AG04450 (cell line): Measurements from ENCODE around the gene CDH4. TPM values are rescaled to one million over a fixed set of nuclear protein-coding genes. Genes with fewer than 3 reads are reported as not detected.

Source experiments
- CTCF ChIA-PET: fragments of 300-600, 350-600 bp; formaldehyde crosslinking; extraction: SDS; loops from one replicate; lab custom pipeline; 2022; ENCODE audit warnings: antibody characterized with exemption, inconsistent platforms; lab: Charles Lee
- POLR2A ChIA-PET: fragments of 350-600 bp; formaldehyde crosslinking; extraction: SDS; loops from one replicate; lab custom pipeline; 2021; ENCODE audit warnings: antibody characterized with exemption, inconsistent platforms; lab: Yijun Ruan, JAX
- DNase-seq: peaks from one replicate; pipeline ENCODE4 v3.0.0-alpha.2; 2011; ENCODE audit warnings: low read depth, low spot score
- H3K27ac ChIP-seq: one replicate; pipeline ENCODE4 v1.5.1; 2012; ENCODE audit warnings: low read depth, low read length, control low read depth
- H3K27me3 ChIP-seq: one replicate; pipeline ENCODE4 v1.6.0; 2012; ENCODE audit warnings: low read length; ENCODE audit not compliant: control insufficient read depth, insufficient read depth
- H3K4me3 ChIP-seq: 2 replicates; pipeline ENCODE4 v1.5.1; 2011; ENCODE audit warnings: mild to moderate bottlenecking, low read depth, low read length, control low read depth
- H3K9me3 ChIP-seq: 2 replicates; pipeline ENCODE4 v1.5.1; 2012; ENCODE audit warnings: low read length; ENCODE audit not compliant: control insufficient read depth, insufficient read depth
- CTCF ChIP-seq: IDR thresholded peaks from 2 replicates; pipeline ENCODE4 v1.5.1; 2011; ENCODE audit warnings: low read depth, low read length, control low read depth, inconsistent platforms
- polyA plus RNA-seq: library from polyadenylated mRNA; depleted of rRNA; stranded (reverse); fragments of >200 nt; gene quantifications from 2 replicates; pipeline ENCODE4 v1.2.3, GENCODE V29; 2011

The CDH4 gene
- polyA plus RNA-seq, 1 experiment: 1.6 TPM

- H3K4me3 ChIP-seq: no peak overlapping the region
- CTCF ChIA-PET: no interaction called here
- TF ChIP-seq CTCF: no peak
- no peak overlapping the region for H3K27ac ChIP-seq
- POLR2A ChIA-PET: no interaction called here
- no peak for DNase-seq
- H3K9me3 ChIP-seq: peaks cover 5% of the 10 kb centered on the region; the same call in 1 of the 2 replicates
- H3K27me3 ChIP-seq: no peaks in the 10 kb centered on the region
Observed at GRCh38 chr20:61379898-61380544, 128.0 kb downstream of the CDH4 start.

GRCh38 chr20:61380545-61380915 is 128.5 kb downstream of the CDH4 start:
- POLR2A ChIA-PET: no interaction called here
- no peak for TF ChIP-seq CTCF
- CTCF ChIA-PET: no interaction called here
- no peak overlapping the region for H3K27ac ChIP-seq
- H3K27me3 ChIP-seq: no peaks in the 10 kb centered on the region
- DNase-seq: no peak
- H3K4me3 ChIP-seq: no peak overlapping the region
- peaks cover 5% of the 10 kb centered on the region; the same call in 1 of the 2 replicates for H3K9me3 ChIP-seq

- DNase-seq: no peak
- no peak for TF ChIP-seq CTCF
- ChIA-PET CTCF (no interaction called here), POLR2A (no interaction called here)
- Histone ChIP-seq H3K27me3 (no peaks in the 10 kb centered on the region), H3K27ac (no peak overlapping the region), H3K4me3 (no peak overlapping the region), H3K9me3 (peaks cover 5% of the 10 kb centered on the region; the same call in 1 of the 2 replicates)
Observed at GRCh38 chr20:61382194-61382593, 130.1 kb downstream of the CDH4 start.

- DNase-seq: no peak
- Histone ChIP-seq H3K27me3 (no peaks in the 10 kb centered on the region), H3K9me3 (peaks cover 16% of the 10 kb centered on the region), H3K27ac (no peak overlapping the region), H3K4me3 (no peak overlapping the region)
- ChIA-PET POLR2A (no interaction called here), CTCF (no interaction called here)
- TF ChIP-seq CTCF: no peak
Observed at GRCh38 chr20:61385296-61385695, 133.2 kb downstream of the CDH4 start.

- TF ChIP-seq CTCF: no peak
- Histone ChIP-seq H3K4me3 (no peak overlapping the region), H3K9me3 (peaks cover 16% of the 10 kb centered on the region), H3K27ac (no peak overlapping the region), H3K27me3 (no peaks in the 10 kb centered on the region)
- CTCF ChIA-PET: no interaction called here
- POLR2A ChIA-PET: no interaction called here
- no peak for DNase-seq
Observed at GRCh38 chr20:61385731-61386130, 133.7 kb downstream of the CDH4 start.
